HL-60 (cell line): ENCODE results near the gene NELFB.

Source experiments
- DNase-seq, 2 experiments: peaks; one replicate each; pipeline ENCODE4 v3.0.0-alpha.2; 2010 to 2020; ENCODE audit warnings: low read depth in 1 of 2, low spot score in 1 of 2
- H3K27ac ChIP-seq: fragments of 250-450 bp; sonication (Bioruptor Pico); replicated peaks from 2 replicates; pipeline ENCODE4 v1.5.1; 2020; ENCODE audit warnings: mild to moderate bottlenecking, moderate library complexity
- H3K27me3 ChIP-seq: fragments of 250-450 bp; sonication (Bioruptor Pico); 2 replicates; pipeline ENCODE4 v1.5.1; 2021; ENCODE audit warnings: mild to moderate bottlenecking, moderate library complexity; ENCODE audit not compliant: insufficient read depth, poor library complexity, severe bottlenecking
- H3K4me3 ChIP-seq: replicated peaks from 2 replicates; pipeline ENCODE4 v1.5.1; 2011; ENCODE audit warnings: mild to moderate bottlenecking, control low read depth, low read length; ENCODE audit not compliant: insufficient read depth
- CTCF ChIP-seq: IDR thresholded peaks from one replicate; pipeline ENCODE4 v1.5.1; 2011; ENCODE audit warnings: low read length, control low read depth, inconsistent platforms; ENCODE audit not compliant: insufficient read depth
- GABPA ChIP-seq: IDR thresholded peaks from 2 replicates; pipeline ENCODE4 v1.6.1; 2012; ENCODE audit warnings: low read depth
- POLR2AphosphoS5 ChIP-seq: IDR thresholded peaks from 2 replicates; pipeline ENCODE4 v1.6.1; 2012; ENCODE audit warnings: low read depth
- REST ChIP-seq: IDR thresholded peaks from 2 replicates; pipeline ENCODE4 v1.6.1; 2012; ENCODE audit warnings: low read depth; ENCODE audit not compliant: insufficient replicate concordance
- SPI1 ChIP-seq: IDR thresholded peaks from 2 replicates; pipeline ENCODE4 v1.6.1; 2012; ENCODE audit warnings: low read depth, mild to moderate bottlenecking, borderline replicate concordance

The NELFB gene

GRCh38 chr9:137300567-137301080 is 45.5 kb downstream of the NELFB start:
- TF ChIP-seq REST (no peak), POLR2AphosphoS5 (no peak), CTCF (no peak), GABPA (no peak), SPI1 (no peak)
- Histone ChIP-seq H3K27ac (no peak overlapping the region), H3K4me3 (peak overlapping the region; percentile 12), H3K27me3 (peaks cover 25% of the 10 kb centered on the region)
- DNase-seq, result no peak

GRCh38 chr9:137301081-137301947 is 46.2 kb downstream of the NELFB start:
- Histone ChIP-seq H3K27ac (0 out of 2 replicates have a peak overlapping the region, but pooled peaks have one; percentile 30), H3K4me3 (peak overlapping the region; percentile 43), H3K27me3 (peaks cover 29% of the 10 kb centered on the region)
- DNase-seq, result peak; percentile 36 to 41
- TF ChIP-seq CTCF, result no peak
- TF ChIP-seq REST, result no peak
- no peak for TF ChIP-seq GABPA
- no peak for TF ChIP-seq POLR2AphosphoS5
- no peak for TF ChIP-seq SPI1

GRCh38 chr9:137302118-137302448 is 47.0 kb downstream of the NELFB start, which contains the start of gene NRARP:
Gene NRARP (minus strand): TSS chr9:137302271. CDS start chr9:137301928, 343 bp downstream.
- Histone ChIP-seq H3K27ac (0 out of 2 replicates have a peak within 1 kb of the TSS, but pooled peaks have one; percentile 30), H3K4me3 (peak within 1 kb of the TSS; percentile 43), H3K27me3 (peaks cover 33% of the 10 kb centered on the region)
- no peak for TF ChIP-seq CTCF
- no peak for TF ChIP-seq REST
- no peak for TF ChIP-seq GABPA
- no peak for TF ChIP-seq SPI1
- no peak for TF ChIP-seq POLR2AphosphoS5
- DNase-seq, result peak; percentile 57 to 82
